Stimulated activated CD8-positive, alpha-beta memory T cell treated with anti-CD3 and anti-CD28 coated beads, Interleukin-7, amount 100 ng/mL, for 1 hour (primary cell): ENCODE measurements around the gene SPIN2B.
"Not testable (repeated sequence)": the region's sequence is repeated elsewhere in the genome, so short reads cannot be mapped to it uniquely, and the experiment has no call there.

ENCODE experiments used
- DNase-seq, 2 donors: peaks; one replicate each; pipeline ENCODE4 v3.0.0-alpha.2; 2020; ENCODE audit warnings: low read depth in 2 of 2

The SPIN2B gene

GRCh38 chrX:57121162-57121755 lies at the start of gene SPIN2B:
TSS of gene SPIN2B (minus strand) at chrX:57121548.
- DNase-seq = peak; percentile 44 to 59

GRCh38 chrX:57156397-57157049 lies 35.2 kb upstream of the SPIN2B start:
- DNase-seq = no peak

GRCh38 chrX:57155171-57155570 lies 33.8 kb upstream of the SPIN2B start:
- no peak for DNase-seq

GRCh38 chrX:57152222-57152621 lies 30.9 kb upstream of the SPIN2B start:
- DNase-seq = not testable (repeated sequence)

- no peak for DNase-seq
Observed at GRCh38 chrX:57138674-57139073, 17.3 kb upstream of the SPIN2B start.

GRCh38 chrX:57137501-57137900 lies 16.2 kb upstream of the SPIN2B start:
- no peak for DNase-seq

- DNase-seq = not testable (repeated sequence)
Observed at GRCh38 chrX:57137073-57137472, 15.7 kb upstream of the SPIN2B start, which contains the start of gene SPIN2A. TSS of gene SPIN2A (minus strand) at chrX:57137397. CDS start at chrX:57136597, 800 bp downstream.

- not testable (repeated sequence) for DNase-seq
Observed at GRCh38 chrX:57136589-57136988, 15.2 kb upstream of the SPIN2B start.

- DNase-seq = no peak
Observed at GRCh38 chrX:57135287-57135686, 13.9 kb upstream of the SPIN2B start.

- no peak for DNase-seq
Observed at GRCh38 chrX:57134702-57135101, 13.4 kb upstream of the SPIN2B start.

- no peak for DNase-seq
Observed at GRCh38 chrX:57133706-57134105, 12.4 kb upstream of the SPIN2B start.

- DNase-seq = not testable (repeated sequence)
Observed at GRCh38 chrX:57133284-57133683, 11.9 kb upstream of the SPIN2B start.

- no peak for DNase-seq
Observed at GRCh38 chrX:57132046-57132445, 10.7 kb upstream of the SPIN2B start.

GRCh38 chrX:57121816-57122215 lies 468 bp upstream of the SPIN2B start:
- DNase-seq = no peak

- DNase-seq = not testable (repeated sequence)
Observed at GRCh38 chrX:57120619-57121161, 658 bp downstream of the SPIN2B start.

GRCh38 chrX:57119416-57119815 lies 1.9 kb downstream of the SPIN2B start:
- no peak for DNase-seq

- DNase-seq = not testable (repeated sequence)
Observed at GRCh38 chrX:57117566-57117965, 3.8 kb downstream of the SPIN2B start.

GRCh38 chrX:57104921-57105398 lies 16.4 kb downstream of the SPIN2B start:
- no peak for DNase-seq

- DNase-seq = no peak
Observed at GRCh38 chrX:57104406-57104805, 16.9 kb downstream of the SPIN2B start.

- no peak for DNase-seq
Observed at GRCh38 chrX:57103489-57103888, 17.9 kb downstream of the SPIN2B start.

GRCh38 chrX:57102918-57103317 lies 18.4 kb downstream of the SPIN2B start:
- DNase-seq = not testable (repeated sequence)

GRCh38 chrX:57083143-57083542 lies 38.2 kb downstream of the SPIN2B start:
- no peak for DNase-seq

GRCh38 chrX:57074458-57074857 lies 46.9 kb downstream of the SPIN2B start:
- no peak for DNase-seq
